Stimulated activated CD4-positive, alpha-beta T cell treated with anti-CD3 and anti-CD28 coated beads, Interleukin-15, amount 100 ng/mL, for 1 hour (primary cell): ENCODE results near the gene PRRC2B.
"Not testable (repeated sequence)": the region's sequence is repeated elsewhere in the genome, so short reads cannot be mapped to it uniquely, and the experiment has no call there.

Source experiments
- DNase-seq, 2 donors: peaks; one replicate each; pipeline ENCODE4 v3.0.0-alpha.2; 2020; ENCODE audit warnings: low read depth in 1 of 2, low spot score in 1 of 2

Gene PRRC2B

DNA sequence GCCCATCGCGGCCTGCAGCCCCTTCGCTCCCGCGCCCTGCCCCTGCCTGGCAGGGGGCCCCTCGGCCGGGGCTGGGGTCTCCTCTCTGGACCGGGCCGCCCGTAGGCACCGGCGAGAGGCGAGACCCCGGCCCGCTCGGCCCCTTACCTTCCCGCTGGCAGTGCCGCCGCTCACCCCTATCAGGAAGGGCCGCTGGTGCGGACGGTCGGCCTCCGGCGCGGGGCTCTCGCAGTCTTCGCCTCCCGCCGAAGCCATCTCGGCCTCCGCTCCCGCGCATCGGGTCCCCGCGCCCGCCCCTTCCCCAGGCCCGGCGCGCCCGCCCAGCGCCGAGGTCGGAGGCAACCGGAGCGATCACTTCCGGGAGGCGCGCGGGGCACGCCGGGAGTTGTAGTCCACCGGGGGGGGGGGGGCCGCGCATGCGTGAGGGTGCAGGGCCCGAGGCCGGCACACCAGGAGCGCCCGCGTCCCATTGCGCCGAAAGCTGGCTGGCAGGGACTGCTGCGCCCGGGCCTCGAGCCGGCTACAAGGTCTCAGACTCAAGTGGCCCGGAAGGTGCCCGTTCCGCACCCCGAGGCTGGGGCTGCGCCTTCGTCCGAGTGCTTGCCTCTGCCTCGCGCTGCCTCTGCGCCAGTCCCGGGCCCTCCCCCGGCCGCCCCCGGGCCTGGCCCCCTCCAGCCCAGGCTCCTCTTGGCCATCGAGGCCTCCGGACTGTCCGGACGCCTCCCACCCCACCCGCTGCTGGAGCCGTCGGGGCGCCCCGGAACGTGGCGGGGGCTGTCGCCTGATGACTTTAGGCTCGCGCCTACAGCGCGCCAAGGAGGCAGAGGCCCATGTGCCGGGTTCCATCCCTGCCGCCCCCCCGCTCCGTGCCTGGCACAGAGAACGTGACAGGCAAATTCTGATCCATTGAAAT is 137.3 kb downstream of the PRRC2B start, which contains the start of gene UCK1:
Gene UCK1, minus strand, starts transcription at position 344 of the 913 bp plus-strand sequence. Its CDS starts 89 bp downstream, at position 255.
- DNase-seq: peak; percentile 61

DNA sequence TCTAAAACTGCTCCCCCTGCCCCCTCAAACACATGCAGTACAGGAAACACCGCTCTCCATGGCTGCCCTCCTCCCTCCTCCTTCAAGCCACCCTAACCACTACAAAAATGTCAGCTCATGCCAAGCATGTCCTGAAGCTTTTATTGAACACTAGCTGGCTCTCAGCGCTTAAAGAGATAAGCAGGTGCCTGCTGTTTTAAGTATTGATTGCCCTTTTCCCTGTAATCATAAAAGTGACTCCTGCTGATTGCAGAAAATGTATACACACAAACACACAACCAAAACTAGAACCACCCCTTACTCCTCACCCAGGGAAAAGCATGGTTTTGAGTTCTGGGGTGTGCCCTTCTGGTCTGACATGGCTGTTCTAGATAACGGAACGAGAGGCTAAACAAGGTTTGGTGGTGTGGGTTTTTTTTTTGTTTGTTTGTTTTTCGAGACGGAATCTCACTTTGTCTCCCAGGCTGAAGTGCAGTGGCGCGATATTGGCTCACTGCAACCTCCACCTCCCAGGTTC is 140.9 kb downstream of the PRRC2B start:
- DNase-seq: no peak

DNA sequence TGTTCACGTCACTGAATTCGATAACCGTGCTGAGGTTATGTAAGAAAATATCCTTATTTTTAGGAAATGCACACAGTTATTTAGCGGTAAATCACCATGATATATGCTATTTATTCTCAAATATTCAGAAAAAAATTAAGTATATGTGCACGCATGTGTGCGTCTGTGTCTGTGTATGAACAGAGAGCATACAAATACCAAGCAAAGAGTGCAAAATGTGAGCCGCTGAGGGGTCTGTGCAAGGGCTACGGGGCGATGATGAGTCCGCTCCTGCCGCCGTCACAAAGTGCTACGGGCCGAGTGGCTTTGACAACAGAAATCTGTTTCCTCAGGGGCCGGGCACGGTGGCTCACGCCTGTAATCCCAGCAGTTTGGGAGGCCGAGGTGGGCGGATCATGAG is 144.1 kb downstream of the PRRC2B start:
- no peak for DNase-seq

DNA sequence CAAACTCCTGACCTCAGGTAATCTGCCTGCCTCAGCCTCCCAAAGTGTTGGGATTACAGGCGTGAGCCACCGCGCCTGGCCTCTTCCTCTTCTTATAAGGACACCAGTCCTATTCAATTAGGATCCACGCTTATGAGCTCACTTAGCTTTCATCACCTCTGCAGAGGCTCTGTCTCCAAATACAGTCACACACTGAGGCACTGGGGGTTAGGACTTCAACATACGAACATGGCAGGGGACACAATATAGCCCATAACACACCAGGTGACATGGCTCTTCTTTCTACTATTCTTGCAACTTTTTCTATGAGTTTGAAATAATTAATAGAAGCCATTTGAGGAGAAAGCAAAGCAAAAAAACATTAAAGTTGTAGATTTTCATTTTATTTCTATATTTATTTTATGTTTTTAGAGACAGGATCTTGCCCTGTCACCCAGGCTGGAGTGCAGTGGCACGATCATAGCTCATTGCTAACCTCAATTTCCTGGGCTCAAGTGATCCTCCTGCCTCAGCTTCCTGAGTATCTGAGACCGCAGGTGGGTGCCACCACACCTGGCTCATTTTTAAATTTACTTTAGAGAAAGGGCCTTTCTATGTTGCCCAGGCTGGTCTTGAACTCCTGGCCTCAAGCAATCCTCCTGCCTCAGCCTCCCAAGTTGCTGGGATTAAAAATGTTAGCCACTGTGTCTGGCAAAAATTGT is 145.5 kb downstream of the PRRC2B start:
- DNase-seq: no peak

DNA sequence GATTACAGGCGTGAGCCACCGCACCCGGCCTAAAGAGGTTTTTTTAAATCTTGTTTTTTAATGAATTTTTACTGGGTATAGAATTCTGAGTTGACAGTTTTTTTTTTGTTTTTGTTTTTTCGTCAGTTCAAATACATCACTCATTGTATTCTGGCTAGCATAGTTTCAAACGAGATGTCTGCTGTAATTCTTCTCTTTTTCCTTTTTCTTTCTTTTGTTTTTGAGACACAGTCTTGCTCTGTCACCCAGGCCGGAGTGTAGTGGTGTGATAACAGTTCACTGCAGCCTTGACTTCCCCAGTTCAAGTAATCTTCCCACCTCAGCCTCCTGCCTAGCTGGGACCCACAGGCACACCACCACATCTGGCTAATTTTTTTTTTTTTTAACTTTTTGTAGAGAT is 149.3 kb downstream of the PRRC2B start:
- DNase-seq: no peak

DNA sequence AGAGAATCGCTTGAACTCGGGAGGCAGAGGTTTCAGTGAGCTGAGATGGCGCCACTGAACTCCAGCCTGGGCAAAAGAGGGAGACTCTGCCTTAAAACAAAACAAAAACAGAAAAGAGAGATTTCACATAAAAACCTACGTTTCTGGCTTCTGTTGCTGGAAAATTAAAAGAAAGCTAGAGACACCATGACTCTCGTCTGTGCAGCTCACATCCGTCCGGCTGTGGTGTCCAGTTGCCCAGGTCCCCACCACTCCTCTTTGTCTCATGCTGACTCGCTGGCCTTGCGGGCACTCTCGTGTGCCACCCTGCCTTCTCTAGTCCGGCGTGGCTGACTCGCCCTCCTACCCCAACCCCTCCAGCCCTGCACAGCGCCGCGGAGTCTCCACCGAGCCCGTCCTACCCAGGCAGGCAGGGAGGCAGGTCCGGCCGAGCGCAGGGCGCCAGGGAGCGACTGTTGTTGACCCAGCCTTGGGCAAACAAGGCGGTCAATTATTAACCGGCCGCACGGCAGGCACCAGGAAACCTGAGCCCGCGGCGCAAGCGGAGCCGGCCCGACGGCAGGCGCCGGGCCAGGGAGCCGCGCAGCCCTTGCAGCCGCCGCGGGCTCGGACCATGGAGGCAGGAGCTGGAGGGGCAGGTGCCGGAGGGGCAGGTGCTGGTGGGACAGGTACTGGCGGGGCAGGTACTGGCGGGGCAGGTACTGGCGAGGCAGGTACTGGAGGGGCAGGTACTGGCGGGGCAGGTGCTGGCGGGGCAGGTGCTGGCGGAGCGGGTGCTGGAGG is 151.3 kb downstream of the PRRC2B start, which contains the start of gene PRRT1B:
Gene PRRT1B, plus strand, starts transcription at position 521 of the 783 bp plus-strand sequence. Its CDS starts 93 bp downstream, at position 614.
- no peak for DNase-seq

DNA sequence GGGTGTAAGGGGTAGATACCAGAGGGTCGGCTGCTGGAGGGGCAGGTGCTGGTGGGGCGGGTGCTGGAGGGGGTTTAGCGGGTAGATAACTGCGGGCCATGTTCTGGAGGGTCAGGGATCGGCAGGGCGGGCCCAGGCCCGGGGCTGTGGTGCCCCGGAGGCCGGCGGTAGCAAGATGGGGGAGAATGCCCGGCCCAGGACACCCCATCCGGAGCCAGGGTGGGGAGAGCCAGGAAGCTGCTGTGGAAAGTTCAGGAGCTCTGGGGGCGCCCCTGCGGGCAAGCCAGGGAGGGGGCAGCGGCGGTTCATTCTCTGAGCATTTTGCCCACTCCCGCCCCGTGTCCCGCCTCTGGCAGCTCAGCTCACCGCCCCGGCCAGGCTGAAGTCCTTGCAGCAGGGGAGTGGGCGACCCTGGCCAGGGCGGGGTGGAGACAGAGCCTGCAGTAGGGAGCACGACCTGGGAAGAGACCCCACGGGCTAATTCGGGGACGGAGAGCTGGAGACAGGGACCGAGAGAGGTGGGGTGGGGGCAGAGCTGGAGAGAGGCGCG is 152.0 kb downstream of the PRRC2B start:
- DNase-seq: no peak

DNA sequence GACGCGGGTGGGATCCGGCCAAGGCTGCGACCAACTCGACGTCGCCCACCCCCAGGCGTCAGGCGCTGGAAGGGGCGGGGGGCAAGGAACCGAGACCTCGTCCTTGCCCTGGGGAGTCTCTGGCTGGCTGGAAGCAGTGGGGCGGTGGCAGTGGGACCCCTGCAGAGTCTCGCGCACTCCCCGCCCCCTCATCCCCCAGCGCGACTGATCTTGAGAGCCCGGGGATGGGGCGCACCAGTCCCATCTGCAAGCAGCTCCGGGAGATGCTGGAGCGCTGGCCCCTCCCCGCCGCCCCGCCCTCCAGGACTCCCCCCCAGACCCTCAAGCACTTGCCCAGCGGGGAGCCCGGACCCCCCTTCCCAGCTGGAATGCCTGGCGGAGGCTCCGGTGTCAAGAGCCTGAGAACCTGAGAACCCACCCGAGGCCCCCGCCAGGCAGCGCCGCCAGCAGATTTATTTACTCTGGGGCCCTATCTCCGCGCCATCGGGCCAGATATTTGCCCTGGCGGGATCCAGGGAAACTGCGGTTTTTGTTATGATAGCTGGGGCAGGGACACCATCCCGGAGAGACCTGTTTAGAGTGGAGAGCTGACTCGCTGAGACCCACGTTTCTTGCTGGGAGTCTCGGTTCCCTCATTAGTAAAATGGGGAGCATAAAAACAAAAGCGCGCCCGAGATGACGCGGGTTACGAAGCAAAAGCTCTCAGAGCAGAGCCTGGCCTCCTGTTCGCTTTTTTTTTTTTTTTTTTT is 152.6 kb downstream of the PRRC2B start:
- DNase-seq: no peak

DNA sequence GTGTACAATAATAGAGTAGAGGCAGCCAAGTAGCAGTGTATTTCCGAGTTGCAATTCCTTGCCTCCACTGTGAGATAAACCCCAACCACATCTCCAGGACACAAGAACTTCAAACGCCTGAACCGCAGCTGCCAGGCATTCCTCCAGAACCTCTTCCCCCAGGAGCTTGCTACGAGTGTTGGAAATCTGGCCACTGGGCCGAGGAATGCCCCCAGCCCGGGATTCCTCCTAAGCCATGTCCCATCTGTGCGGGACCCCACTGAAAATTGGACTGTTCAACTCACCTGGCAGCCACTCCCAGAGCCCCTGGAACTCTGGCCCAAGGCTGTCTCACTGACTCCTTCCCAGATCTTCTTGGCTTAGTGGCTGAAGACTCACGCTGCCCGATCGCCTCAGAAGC is 155.3 kb downstream of the PRRC2B start:
- not testable (repeated sequence) for DNase-seq
